ENCODE measurements around the gene SF3A1.
A peak's percentile ranks its signal among the peaks of the same experiment; 100 is the strongest.

The SF3A1 gene

DNA sequence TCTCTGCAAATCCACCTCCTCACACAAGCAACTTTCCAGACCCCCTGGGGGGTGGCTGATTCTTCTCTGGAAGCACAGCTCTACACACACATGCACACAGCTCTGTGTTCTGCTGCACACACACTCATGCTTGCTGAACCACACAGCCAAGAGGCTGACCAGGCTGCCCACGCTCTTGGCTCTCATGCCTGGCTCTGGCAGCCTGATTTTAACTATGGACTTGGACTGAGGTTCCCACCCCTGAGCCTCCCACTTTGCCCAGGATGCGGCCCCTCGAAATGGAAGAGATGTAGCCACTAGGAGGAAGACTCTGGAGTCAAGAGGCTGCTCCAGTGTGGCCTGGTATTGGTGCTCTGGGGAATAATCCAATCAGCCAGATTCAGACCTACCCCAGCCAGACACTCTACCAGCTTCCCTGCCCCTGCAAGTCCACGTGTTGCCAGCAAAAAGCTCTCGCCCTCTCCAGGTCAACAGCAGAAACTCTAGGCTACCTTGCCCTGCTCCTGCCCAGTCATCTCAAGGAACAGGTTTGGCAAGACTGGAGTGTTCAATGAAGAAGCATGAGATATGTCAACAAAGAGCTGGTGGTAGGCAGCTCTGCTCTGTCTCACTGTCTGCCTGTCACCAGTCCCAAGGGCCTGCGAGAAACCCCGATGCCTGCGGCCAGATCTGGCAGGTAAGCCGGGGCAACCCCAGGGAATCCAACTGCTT lies 58.5 kb downstream of the SF3A1 start:
- H3K36me3 Mint-ChIP-seq (ENCODE audit: low read depth), result peaks cover 22% of the 10 kb centered on the region
- H3K27me3 Mint-ChIP-seq, result no peaks in the 10 kb centered on the region
- peaks cover 73% of the 10 kb centered on the region for H3K4me1 Mint-ChIP-seq (ENCODE audit: low read depth)
- peak overlapping the region; percentile 14 for H3K27ac Mint-ChIP-seq
- H3K9me3 Mint-ChIP-seq, result no peaks in the 10 kb centered on the region
- H3K4me3 Mint-ChIP-seq, result no peak overlapping the region

DNA sequence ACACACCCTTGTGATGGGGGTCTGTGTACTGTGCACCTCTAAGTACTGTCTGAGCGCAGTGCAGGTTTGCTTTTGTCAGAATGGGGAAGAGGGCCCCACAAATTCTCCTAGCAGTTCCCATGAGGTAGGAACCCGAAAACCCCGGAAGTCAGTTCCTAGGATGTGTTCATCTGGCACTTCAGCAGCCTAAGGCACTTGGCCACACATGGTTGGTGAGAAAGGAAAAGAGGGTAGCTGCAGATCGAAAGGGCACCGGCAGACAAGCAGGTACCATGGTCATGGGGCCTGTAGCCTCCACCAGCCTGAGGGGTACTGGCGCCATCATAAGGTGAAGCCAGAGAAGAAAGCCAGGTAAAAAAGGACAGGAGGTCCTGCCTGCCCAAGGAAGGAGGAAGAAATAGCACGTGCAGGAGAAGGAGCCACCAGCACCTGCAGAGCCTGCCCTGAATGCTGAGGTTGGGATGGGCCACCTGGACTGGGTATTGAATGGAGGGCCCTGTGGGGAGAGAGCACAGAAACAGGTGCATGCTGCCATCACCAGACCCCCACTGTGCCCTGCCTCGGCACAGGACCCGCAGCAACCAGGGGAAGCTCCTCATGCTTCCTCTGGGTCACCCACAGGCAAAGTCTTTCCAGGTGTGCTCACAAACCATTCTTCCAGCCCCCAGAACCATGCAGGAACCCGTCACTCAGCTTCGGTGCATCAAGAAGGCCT lies 59.3 kb downstream of the SF3A1 start:
- Mint-ChIP-seq H3K4me3 (no peak overlapping the region), H3K4me1 (ENCODE audit: low read depth) (peaks cover 65% of the 10 kb centered on the region), H3K36me3 (ENCODE audit: low read depth) (peaks cover 24% of the 10 kb centered on the region), H3K27me3 (no peaks in the 10 kb centered on the region), H3K27ac (peak overlapping the region; percentile 22), H3K9me3 (no peaks in the 10 kb centered on the region)

DNA sequence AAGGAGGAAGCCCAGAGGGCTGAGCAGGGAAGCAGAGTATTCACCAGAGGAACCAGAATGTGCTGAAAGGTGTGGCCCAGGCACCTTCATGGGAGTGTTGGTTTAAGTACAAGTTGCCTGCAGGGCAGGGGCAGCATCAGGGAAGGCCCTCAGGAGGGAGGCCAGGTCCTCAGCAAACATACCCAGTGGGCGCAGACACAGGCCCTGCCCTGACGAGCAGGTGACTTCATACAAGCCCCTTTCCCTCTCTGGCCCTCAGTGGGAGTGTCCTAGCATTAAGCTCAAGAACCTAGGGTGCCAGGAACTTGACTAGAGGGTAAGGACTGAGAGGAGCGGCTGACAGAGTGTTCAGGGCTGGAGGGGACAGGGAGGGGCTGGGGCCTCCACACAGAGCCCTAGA lies 59.9 kb downstream of the SF3A1 start:
- Mint-ChIP-seq H3K4me3 (no peak overlapping the region), H3K36me3 (ENCODE audit: low read depth) (peaks cover 24% of the 10 kb centered on the region), H3K9me3 (no peaks in the 10 kb centered on the region), H3K27ac (peak overlapping the region; percentile 22), H3K27me3 (no peaks in the 10 kb centered on the region), H3K4me1 (ENCODE audit: low read depth) (peaks cover 59% of the 10 kb centered on the region)

DNA sequence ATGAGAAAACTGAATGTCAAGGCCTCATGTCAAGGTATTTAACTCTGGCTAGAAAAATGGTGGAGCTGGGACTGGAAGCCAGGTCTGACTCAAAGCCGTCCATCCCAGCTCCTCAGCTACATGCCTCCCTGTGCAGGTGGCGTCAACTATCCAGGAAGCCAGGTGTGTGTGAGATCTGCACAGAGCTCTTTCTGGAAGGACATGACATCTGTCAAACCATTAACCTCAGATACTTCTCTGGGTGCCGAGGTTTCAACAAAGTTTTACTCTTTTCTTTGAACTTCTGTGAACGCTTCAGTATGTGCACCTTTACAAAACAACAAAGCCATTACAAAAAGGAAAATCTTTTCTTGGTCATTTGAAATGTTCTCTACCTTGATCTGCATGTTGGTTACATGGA lies 60.4 kb downstream of the SF3A1 start:
- H3K9me3 Mint-ChIP-seq, result no peaks in the 10 kb centered on the region
- H3K4me3 Mint-ChIP-seq, result no peak overlapping the region
- H3K27ac Mint-ChIP-seq, result peak overlapping the region; percentile 52
- H3K4me1 Mint-ChIP-seq (ENCODE audit: low read depth), result peaks cover 54% of the 10 kb centered on the region
- H3K27me3 Mint-ChIP-seq, result no peaks in the 10 kb centered on the region
- peaks cover 22% of the 10 kb centered on the region for H3K36me3 Mint-ChIP-seq (ENCODE audit: low read depth)

DNA sequence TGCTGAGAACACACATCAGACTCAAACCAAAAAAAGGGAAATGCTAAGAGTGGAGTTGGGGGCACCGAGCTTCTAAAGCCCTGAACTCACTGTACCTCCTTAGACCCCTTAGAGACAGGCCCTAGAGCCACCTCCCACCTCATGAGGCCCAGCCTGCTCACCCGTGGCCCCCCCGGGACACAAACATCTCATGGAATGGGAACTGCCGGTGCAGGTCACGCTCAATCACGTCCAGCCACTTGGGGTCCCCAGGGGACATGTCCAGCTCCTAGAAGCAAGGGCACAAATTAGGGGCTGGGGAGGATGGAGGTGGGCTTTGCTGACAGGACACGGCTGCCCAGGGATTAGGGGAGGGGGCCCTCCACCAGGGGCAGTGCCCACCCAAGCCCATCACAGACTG lies 61.1 kb downstream of the SF3A1 start:
- Mint-ChIP-seq H3K9me3 (no peaks in the 10 kb centered on the region), H3K4me3 (no peak overlapping the region), H3K27ac (no peak overlapping the region), H3K27me3 (no peaks in the 10 kb centered on the region), H3K36me3 (ENCODE audit: low read depth) (peaks cover 15% of the 10 kb centered on the region), H3K4me1 (ENCODE audit: low read depth) (peaks cover 47% of the 10 kb centered on the region)

DNA sequence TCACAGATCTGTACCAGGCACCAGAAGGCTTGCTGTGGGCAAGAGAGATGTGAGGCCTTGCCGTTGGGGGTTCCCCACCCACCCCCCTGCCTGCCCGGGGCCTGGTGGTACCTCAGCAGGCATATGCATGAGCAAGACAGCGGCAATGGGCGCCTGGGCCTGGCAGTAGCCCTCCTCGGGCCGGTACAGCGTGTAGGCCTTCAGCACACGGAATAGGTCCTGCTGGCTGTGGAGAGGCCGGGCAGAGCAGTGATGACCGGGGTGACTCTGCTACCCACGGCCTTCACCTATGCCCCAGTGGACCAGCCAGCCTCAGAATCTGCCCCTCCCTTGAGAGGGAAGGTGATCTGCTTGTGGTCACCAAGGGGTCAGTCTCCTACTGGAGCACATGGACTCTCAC lies 61.9 kb downstream of the SF3A1 start:
- no peaks in the 10 kb centered on the region for H3K27me3 Mint-ChIP-seq
- H3K36me3 Mint-ChIP-seq (ENCODE audit: low read depth), result peaks cover 15% of the 10 kb centered on the region
- peaks cover 44% of the 10 kb centered on the region for H3K4me1 Mint-ChIP-seq (ENCODE audit: low read depth)
- no peak overlapping the region for H3K4me3 Mint-ChIP-seq
- no peaks in the 10 kb centered on the region for H3K9me3 Mint-ChIP-seq
- no peak overlapping the region for H3K27ac Mint-ChIP-seq

DNA sequence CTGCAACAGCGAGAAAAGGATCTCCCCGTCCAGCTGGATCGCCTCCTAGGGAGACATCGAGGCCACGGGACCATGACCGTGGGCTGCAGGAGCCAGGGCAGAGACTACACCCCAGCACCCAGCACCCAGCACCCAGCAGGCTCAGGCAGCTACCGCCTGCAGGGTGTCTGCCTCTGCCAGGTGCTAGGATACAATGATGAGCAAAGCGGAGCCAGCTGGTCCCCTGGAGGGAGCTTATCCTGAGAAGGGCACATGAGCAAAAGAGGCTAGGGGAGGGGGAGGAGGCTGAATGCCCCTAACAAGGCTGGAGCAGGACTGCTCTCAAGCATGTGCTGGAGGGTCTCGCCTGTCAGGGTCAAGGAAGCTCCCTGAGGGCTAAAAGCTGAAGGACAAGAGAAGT lies 62.6 kb downstream of the SF3A1 start:
- no peaks in the 10 kb centered on the region for H3K27me3 Mint-ChIP-seq
- no peaks in the 10 kb centered on the region for H3K9me3 Mint-ChIP-seq
- peaks cover 42% of the 10 kb centered on the region for H3K4me1 Mint-ChIP-seq (ENCODE audit: low read depth)
- no peak overlapping the region for H3K27ac Mint-ChIP-seq
- no peak overlapping the region for H3K4me3 Mint-ChIP-seq
- peaks cover 15% of the 10 kb centered on the region for H3K36me3 Mint-ChIP-seq (ENCODE audit: low read depth)

DNA sequence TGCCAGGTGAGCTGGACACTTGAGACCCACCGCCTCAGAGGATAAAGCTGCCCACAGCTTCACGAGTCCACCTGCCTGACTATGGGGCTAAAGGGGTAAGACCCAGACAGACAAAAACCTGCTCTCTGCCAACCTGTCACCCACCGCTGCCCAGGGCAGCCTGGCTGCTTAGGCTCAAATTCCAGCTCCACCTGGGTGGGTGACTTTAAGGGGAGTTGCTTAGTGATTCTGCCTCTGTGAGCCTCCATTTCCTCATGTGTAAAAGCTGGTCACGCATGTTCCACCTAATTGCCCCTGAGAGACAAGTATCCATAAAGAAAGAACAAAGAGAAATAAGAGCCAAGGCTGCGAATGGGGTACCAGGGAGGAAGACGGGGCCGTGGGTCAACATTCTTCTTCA lies 63.7 kb downstream of the SF3A1 start:
- Mint-ChIP-seq H3K27me3 (no peaks in the 10 kb centered on the region), H3K36me3 (ENCODE audit: low read depth) (peaks cover 15% of the 10 kb centered on the region), H3K4me1 (ENCODE audit: low read depth) (peaks cover 37% of the 10 kb centered on the region), H3K4me3 (no peak overlapping the region), H3K27ac (peak overlapping the region; percentile 34), H3K9me3 (no peaks in the 10 kb centered on the region)

DNA sequence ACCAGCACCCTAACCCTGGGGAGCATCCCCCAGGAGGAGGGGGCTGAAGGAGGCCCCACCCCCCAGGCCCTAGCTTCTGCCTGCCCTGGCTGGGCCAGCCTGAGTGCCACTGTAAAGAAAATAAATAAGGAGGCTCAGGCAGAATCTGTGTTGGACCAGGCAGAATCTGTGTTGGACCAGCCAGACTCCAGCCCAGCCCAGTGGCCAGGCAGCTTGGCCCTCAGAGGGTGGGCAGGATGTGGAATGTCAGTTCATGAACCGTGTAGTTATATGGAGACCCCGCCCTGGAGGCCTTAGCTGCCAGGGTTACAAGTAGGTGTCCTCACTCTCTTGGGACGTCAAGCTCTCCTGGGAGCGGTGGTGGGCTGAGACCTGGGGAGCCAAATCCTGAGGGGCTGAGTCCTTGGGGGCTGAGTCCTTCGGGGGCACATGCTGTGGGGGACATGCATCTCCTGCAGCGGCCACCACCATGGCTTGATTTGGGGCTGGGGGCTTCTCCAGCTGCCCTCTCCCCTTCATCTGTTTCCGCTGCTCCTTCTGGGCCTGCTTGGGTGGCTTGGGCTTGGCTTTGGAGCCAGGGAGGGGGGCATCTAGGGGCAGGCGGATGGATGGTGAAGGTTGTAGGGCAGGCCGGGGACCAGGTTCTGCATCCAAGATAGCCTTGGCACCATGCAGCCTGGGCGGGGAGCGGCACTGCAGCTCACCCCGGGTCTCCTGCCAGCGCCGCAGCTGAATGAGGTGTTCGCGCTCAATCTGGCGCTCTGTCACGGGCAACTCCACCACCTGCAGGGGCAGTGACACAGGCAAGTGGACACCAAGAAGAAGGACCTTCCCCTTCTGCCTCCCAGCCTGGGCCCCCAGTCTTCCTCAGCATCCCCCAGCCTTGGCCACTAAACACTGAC lies 64.4 kb downstream of the SF3A1 start:
- Mint-ChIP-seq H3K9me3 (no peaks in the 10 kb centered on the region), H3K27ac (no peak overlapping the region), H3K4me3 (no peak overlapping the region), H3K4me1 (ENCODE audit: low read depth) (peaks cover 31% of the 10 kb centered on the region), H3K36me3 (ENCODE audit: low read depth) (peaks cover 13% of the 10 kb centered on the region), H3K27me3 (no peaks in the 10 kb centered on the region)

DNA sequence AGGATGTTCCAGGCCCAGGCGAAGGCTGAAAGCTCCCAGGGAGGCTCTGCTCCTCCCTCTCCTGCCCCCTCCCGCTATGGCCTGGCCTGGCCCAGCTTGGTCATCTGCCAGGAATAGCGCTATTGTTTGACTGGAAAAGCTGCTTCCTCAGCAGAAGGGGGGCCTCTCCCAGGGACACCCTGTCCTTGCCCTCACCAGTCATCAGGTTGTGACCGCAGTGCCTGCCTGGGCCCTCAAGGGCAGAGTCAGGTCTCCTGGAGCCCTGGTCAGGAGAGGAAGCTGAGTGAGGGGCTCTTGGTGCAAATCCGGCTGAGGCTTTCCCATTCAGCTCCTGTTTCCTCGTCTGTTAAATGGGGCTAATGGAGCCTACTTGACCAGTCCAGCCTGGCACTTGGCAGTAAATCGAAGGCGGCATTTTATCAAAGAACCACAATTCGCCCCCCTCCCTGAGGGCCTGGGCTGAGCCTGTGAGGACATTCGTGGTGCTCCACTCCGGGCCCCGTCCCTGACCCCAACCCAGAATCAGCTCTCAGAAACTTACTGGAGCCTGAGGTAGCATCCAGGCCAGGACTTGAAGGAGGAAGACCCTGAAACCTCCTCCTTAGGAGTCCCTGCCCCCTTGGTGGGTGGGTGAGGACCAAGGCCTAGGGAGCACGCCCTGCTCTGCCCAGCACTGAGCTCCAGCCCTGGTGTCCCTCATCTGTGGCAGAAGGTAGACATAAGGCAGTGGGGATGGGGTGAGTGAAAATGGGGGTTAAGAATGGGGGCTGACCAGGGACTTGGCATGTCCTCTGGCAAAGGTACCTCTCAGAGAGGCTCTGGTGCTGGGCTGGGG lies 65.4 kb downstream of the SF3A1 start:
- no peak overlapping the region for H3K4me3 Mint-ChIP-seq
- H3K27me3 Mint-ChIP-seq, result no peaks in the 10 kb centered on the region
- H3K36me3 Mint-ChIP-seq (ENCODE audit: low read depth), result peaks cover 9% of the 10 kb centered on the region
- no peak overlapping the region for H3K27ac Mint-ChIP-seq
- H3K9me3 Mint-ChIP-seq, result no peaks in the 10 kb centered on the region
- peaks cover 21% of the 10 kb centered on the region for H3K4me1 Mint-ChIP-seq (ENCODE audit: low read depth)

DNA sequence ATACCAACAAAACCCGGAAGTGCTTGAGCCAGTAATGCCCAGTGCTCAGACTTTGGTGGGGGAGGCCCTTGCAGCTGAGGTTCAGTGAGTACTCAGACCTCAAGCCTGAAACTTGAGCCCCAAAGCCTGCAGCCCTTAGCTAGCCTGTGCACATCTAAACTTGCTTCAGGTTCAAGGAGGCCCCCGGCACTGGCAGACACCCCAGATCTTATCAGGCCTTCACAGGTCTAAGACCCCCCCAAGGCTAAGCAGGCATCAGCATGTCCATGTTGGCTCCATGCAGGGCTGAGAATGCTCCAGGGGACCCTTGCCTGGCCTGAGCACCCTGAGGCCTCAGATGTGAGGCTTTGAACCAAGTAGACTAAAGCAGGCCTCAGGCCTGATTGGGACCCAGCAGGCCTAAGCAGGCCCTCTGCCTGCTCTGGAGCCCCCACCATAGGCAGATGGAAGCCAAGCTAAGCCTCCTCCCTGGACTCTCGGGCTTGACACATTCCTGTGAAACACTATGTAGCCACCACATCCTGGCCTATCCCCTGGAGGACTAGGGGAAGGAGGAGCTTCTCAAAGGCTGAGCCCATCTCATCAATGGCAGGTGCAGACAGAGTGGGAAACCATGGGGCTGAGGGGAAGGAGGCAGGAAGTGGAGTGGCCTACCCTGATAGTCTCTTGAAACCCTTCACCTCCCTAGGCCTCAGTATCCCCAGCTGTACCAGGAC lies 66.2 kb downstream of the SF3A1 start:
- Mint-ChIP-seq H3K27me3 (no peaks in the 10 kb centered on the region), H3K36me3 (ENCODE audit: low read depth) (peaks cover 9% of the 10 kb centered on the region), H3K9me3 (no peaks in the 10 kb centered on the region), H3K4me1 (ENCODE audit: low read depth) (peaks cover 13% of the 10 kb centered on the region), H3K4me3 (peak overlapping the region; percentile 76), H3K27ac (no peak overlapping the region)

DNA sequence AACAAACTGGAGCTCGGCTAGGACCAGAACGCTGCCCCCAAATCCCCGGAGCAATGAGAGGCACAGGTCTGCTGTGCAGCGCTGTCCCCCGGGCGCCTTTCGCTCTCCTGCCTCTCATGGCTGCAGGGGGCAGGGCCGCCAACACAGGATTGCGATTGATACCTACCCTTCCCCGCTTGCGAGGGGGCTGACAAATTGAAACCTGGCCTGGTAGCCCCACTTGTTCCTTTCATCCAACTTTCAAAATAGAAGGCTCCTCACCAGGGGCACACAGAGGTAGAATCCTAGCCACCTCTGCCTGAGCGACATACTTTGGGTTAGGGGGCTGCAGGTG lies 66.7 kb downstream of the SF3A1 start:
- Mint-ChIP-seq H3K27me3 (no peaks in the 10 kb centered on the region), H3K36me3 (ENCODE audit: low read depth) (peaks cover 9% of the 10 kb centered on the region), H3K9me3 (no peaks in the 10 kb centered on the region), H3K4me3 (peak overlapping the region; percentile 76), H3K4me1 (ENCODE audit: low read depth) (peaks cover 13% of the 10 kb centered on the region), H3K27ac (no peak overlapping the region)

DNA sequence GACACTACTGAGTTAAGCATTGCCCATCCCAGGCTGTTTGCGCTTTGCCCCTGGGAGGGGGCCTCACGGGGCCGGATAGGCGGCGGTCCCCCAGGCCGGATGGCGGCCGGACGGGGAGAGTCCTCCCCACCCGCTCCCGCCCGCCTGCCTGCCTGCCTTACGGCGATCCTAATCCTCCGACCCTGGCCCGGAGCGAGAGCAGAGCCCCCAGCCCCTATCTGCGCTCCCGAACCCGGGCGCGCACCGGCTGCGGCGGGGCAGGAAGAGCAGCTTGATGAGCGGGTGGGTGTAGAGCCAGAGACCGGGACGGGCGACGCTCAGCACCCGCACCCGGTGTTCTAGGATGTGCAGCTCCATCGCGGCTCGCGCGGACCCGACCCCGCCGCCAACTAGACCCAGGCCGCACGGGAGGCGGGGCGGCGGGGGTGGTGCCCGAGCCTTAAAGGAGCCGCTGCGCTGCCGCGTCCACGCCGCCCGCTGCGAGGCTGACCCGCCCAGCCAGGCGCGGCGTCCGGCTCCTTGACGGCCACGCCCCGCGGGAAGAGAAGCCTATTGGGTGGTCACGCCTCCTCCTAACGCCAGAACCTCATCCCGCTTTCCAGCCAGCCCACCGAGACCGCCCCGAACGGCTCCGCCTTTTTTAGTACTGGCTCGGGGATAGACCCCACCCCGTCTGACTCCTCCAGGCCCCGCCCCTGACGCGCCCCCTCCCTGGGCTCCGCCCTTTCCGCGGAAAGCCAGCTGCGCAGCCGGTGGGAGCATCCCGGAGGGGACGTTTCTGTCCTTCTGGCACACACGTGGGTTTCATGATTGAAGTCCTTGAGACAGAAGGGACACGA lies 67.3 kb downstream of the SF3A1 start, which contains the start of gene CASTOR1:
CASTOR1 (minus strand) TSS at position 365 of the 839 bp plus-strand sequence; CDS start at position 357, 8 bp downstream.
- Mint-ChIP-seq H3K27ac (peak within 1 kb of the TSS; percentile 28), H3K27me3 (no peaks in the 10 kb centered on the region), H3K9me3 (no peaks in the 10 kb centered on the region), H3K4me3 (peak within 1 kb of the TSS; percentile 76), H3K4me1 (ENCODE audit: low read depth) (peaks cover 13% of the 10 kb centered on the region), H3K36me3 (ENCODE audit: low read depth) (peaks cover 9% of the 10 kb centered on the region)
